Activated B cell treated with CpG ODN at 0.5 μM for 24 hours (primary cell): ENCODE data around the gene ANKRD9. TPM values are rescaled to one million over a fixed set of nuclear protein-coding genes. Genes with fewer than 3 reads are reported as not detected.
"Not testable (repeated sequence)": the region's sequence is repeated elsewhere in the genome, so short reads cannot be mapped to it uniquely, and the experiment has no call there.

Experiments
- ATAC-seq: fragments of 200-7000 bp; cut with Tn5 transposase; one replicate; pipeline ENCODE4 v1.10.0; 2021; ENCODE audit warnings: low read depth, mild to moderate bottlenecking, moderate library complexity
- CTCF ChIA-PET: fragments of 350-600 bp; sonication (Branson Sonifier 250); formaldehyde crosslinking; loops from one replicate; lab custom pipeline; 2021; ENCODE audit warnings: antibody characterized with exemption; lab: Charles Lee
- POLR2A ChIA-PET: fragments of 350-600 bp; sonication (Branson Sonifier 250); formaldehyde crosslinking; loops from one replicate; lab custom pipeline; 2021; ENCODE audit warnings: antibody characterized with exemption; lab: Charles Lee
- DNase-seq: peaks from one replicate; pipeline ENCODE4 v3.0.0; 2022
- H3K27ac Mint-ChIP-seq: one replicate; pipeline ENCODE4 v1.8.0; 2020; ENCODE audit warnings: mixed read lengths
- H3K27me3 Mint-ChIP-seq: one replicate; pipeline ENCODE4 v1.8.0; 2021; ENCODE audit warnings: mixed read lengths
- H3K36me3 Mint-ChIP-seq: one replicate; pipeline ENCODE4 v1.8.0; 2021; ENCODE audit warnings: low read depth, mixed read lengths
- H3K4me1 Mint-ChIP-seq: one replicate; pipeline ENCODE4 v1.8.0; 2021; ENCODE audit warnings: mixed read lengths
- H3K4me3 Mint-ChIP-seq: one replicate; pipeline ENCODE4 v1.8.0; 2020; ENCODE audit warnings: mild to moderate bottlenecking, mixed read lengths
- H3K9me3 Mint-ChIP-seq: one replicate; pipeline ENCODE4 v1.8.0; 2020; ENCODE audit warnings: mixed read lengths
- intact Hi-C: fragments of 100-400 bp; cut with micrococcal nuclease; formaldehyde crosslinking; loops from one replicate; pipeline ENCODE4 v1.15.1; 2024
- total RNA-seq: library from RNA; stranded (reverse); gene quantifications from 2 replicates; pipeline ENCODE4 v1.2.3, GENCODE V29; 2022
- TF ChIP-seq, protein P1 (sequence below): fragments of 200-600 bp; IDR thresholded peaks from one replicate; pipeline ENCODE4 v1.8.0; 2022; ENCODE audit warnings: antibody characterized with exemption, mild to moderate bottlenecking

ANKRD9 gene
- total RNA-seq, 1 donor from 2014 or later: 1.8 TPM

GRCh38 chr14:102554821-102555819 lies 45.5 kb upstream of the ANKRD9 start:
- Mint-ChIP-seq H3K27ac (peak overlapping the region; percentile 69), H3K4me3 (peak overlapping the region; percentile 78), H3K9me3 (no peaks in the 10 kb centered on the region), H3K36me3 (no peaks in the 10 kb centered on the region), H3K27me3 (peaks cover 2% of the 10 kb centered on the region), H3K4me1 (peaks cover 4% of the 10 kb centered on the region)
- ATAC-seq (peak; percentile 86), DNase-seq (peak; percentile 66)
- ChIA-PET POLR2A (interaction anchor here (0.7 to 1.3 kb wide), 6 partner anchors 10 to 454 kb away, joined by 3 to 9 read pairs (median 4); no protein-coding TSS in a partner anchor), CTCF (no interaction called here)
- intact Hi-C loops: loop anchor here (1.0 kb wide), 2 partner anchors 10 to 37 kb away; partner anchors contain the start of gene RCOR1
- TF ChIP-seq, protein P1, sequence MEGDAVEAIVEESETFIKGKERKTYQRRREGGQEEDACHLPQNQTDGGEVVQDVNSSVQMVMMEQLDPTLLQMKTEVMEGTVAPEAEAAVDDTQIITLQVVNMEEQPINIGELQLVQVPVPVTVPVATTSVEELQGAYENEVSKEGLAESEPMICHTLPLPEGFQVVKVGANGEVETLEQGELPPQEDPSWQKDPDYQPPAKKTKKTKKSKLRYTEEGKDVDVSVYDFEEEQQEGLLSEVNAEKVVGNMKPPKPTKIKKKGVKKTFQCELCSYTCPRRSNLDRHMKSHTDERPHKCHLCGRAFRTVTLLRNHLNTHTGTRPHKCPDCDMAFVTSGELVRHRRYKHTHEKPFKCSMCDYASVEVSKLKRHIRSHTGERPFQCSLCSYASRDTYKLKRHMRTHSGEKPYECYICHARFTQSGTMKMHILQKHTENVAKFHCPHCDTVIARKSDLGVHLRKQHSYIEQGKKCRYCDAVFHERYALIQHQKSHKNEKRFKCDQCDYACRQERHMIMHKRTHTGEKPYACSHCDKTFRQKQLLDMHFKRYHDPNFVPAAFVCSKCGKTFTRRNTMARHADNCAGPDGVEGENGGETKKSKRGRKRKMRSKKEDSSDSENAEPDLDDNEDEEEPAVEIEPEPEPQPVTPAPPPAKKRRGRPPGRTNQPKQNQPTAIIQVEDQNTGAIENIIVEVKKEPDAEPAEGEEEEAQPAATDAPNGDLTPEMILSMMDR: no peak

DNA sequence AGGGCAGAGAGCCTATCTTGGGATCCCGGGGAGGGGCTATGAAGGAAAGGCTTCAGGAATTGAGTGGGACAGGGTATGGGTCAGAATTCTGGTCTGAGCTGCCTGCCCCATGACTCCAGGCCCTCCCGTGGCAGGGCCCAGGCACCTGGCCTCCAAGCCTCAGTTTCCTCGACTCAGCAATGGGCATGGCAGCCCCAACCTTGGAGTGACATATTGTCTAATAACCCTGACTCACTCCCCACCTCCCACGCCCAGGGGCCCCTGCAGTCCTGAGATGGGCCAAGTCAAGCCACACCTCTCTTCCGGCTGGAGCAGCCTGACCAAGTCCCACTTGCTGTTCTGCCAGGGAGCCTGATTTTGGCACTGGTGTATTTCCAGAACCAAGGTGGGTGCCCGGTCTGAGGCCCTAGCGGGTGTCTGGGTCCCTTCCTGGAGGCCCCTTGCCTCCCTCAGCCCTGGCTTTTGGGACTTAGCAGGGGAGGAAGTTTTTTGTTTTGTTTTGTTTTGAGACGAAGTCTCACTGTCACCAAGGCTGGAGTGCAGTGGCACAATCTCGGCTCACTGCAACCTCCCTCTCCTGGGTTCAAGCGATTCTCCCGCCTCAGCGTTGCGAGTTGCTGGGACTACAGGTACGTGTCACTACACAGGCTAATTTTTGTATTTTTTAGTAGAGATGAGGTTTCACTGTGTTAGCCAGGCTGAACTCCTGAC lies 42.6 kb upstream of the ANKRD9 start:
- Mint-ChIP-seq H3K4me3 (no peak overlapping the region), H3K4me1 (peaks cover 5% of the 10 kb centered on the region), H3K27me3 (peaks cover 11% of the 10 kb centered on the region), H3K27ac (no peak overlapping the region), H3K9me3 (no peaks in the 10 kb centered on the region), H3K36me3 (no peaks in the 10 kb centered on the region)
- intact Hi-C loops: no loop called here
- DNase-seq (no peak), ATAC-seq (no peak)
- ChIA-PET CTCF (no interaction called here), POLR2A (no interaction called here)
- TF ChIP-seq, protein P1: no peak

DNA sequence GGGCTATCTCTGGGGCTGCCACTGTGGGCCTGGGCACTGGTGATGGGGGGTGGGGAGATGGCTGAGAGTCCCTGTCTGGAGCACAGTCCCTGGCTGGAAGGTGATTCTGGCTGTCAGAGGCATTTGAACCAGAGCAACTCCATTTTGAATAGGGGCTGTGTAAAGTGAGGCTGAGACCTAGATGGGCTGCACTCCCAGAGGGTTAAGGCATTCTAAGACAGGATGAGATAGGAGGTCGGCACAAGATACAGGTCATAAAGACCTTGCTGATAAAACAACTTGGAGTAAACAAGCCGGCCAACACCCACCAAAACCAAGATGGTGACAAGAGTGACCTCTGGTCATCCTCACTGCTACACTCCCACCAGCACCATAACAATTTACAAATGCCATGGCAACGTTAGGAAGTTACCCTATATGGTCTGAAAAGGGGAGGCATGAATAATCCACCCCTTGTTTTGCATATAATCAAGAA lies 41.4 kb upstream of the ANKRD9 start:
- H3K9me3 Mint-ChIP-seq, H3K4me3 Mint-ChIP-seq, POLR2A ChIA-PET, intact Hi-C loops, H3K4me1 Mint-ChIP-seq, ATAC-seq, DNase-seq, H3K27ac Mint-ChIP-seq, H3K36me3 Mint-ChIP-seq, CTCF ChIA-PET: not testable (repeated sequence)
- H3K27me3 Mint-ChIP-seq: peaks cover 13% of the 10 kb centered on the region

GRCh38 chr14:102548616-102549240 lies 39.2 kb upstream of the ANKRD9 start:
- Mint-ChIP-seq H3K27me3 (peaks cover 25% of the 10 kb centered on the region), H3K9me3 (no peaks in the 10 kb centered on the region), H3K4me3 (no peak overlapping the region), H3K27ac (no peak overlapping the region), H3K4me1 (peaks cover 11% of the 10 kb centered on the region), H3K36me3 (no peaks in the 10 kb centered on the region)
- ChIA-PET CTCF (no interaction called here), POLR2A (interaction anchor here (1.0 kb wide), 1 partner anchor 15 kb away, joined by 3 read pairs; no protein-coding TSS in a partner anchor)
- DNase-seq: no peak
- no peak for ATAC-seq
- TF ChIP-seq, protein P1: no peak
- intact Hi-C loops: no loop called here

- Mint-ChIP-seq H3K4me1 (peaks cover 11% of the 10 kb centered on the region), H3K27me3 (peaks cover 28% of the 10 kb centered on the region), H3K4me3 (peak overlapping the region; percentile 58), H3K36me3 (no peaks in the 10 kb centered on the region), H3K27ac (no peak overlapping the region), H3K9me3 (no peaks in the 10 kb centered on the region)
- DNase-seq (no peak), ATAC-seq (no peak)
- CTCF ChIA-PET: no interaction called here
- POLR2A ChIA-PET: no interaction called here
- TF ChIP-seq, protein P1: no peak
- intact Hi-C loops: no loop called here
These were observed 36.1 kb upstream of the ANKRD9 start for GRCh38 chr14:102545461-102546265.
